GM19238 (cell line): ENCODE results near the gene PNPLA7.

Experiments used
- DNase-seq: peaks from one replicate; pipeline ENCODE4 v3.0.0; 2011; ENCODE audit warnings: low spot score; ENCODE audit not compliant: insufficient read length

Gene PNPLA7

GRCh38 chr9:137436761-137437600, 113.2 kb downstream of the PNPLA7 start:
- no peak for DNase-seq

DNA sequence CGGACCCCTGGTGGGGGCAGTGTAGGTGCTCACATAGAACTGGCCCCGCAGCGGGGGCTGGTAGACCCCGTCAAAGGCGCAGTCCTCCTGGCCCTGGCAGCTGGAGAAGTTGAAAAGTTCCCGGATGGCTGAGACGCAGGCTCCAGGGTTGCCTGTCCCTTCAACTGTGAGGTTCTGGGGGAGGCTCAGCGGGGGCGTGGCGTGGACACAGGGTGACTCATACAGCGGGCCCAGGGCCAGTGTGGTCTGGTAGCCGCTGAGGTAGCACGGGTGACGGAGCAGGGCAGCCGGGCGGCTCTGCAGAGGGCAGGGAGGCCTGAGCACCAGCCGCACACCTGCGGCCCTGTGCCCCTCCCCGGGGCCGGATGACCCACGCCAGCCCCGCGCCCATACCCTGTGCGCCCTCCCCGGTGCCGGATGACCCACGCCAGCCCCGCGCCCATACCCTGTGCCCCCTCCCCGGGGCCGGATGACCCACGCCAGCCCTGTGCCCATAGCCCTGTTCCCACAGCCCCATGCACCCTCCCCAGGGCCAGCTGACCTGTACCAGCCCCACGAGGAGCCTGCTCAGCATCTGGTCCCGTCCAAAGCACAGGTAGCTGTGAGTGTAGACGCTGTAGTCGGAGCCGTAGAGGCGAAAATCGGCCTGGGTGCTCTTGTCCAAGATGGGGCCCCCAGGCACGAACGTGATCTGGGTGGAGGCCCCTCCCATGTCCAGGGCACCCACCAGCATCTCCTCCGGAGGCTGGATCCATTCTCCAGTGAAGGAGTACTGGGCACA, 114.0 kb downstream of the PNPLA7 start:
- DNase-seq, result no peak

GRCh38 chr9:137435381-137435891, 114.8 kb downstream of the PNPLA7 start:
- DNase-seq, result no peak

DNA sequence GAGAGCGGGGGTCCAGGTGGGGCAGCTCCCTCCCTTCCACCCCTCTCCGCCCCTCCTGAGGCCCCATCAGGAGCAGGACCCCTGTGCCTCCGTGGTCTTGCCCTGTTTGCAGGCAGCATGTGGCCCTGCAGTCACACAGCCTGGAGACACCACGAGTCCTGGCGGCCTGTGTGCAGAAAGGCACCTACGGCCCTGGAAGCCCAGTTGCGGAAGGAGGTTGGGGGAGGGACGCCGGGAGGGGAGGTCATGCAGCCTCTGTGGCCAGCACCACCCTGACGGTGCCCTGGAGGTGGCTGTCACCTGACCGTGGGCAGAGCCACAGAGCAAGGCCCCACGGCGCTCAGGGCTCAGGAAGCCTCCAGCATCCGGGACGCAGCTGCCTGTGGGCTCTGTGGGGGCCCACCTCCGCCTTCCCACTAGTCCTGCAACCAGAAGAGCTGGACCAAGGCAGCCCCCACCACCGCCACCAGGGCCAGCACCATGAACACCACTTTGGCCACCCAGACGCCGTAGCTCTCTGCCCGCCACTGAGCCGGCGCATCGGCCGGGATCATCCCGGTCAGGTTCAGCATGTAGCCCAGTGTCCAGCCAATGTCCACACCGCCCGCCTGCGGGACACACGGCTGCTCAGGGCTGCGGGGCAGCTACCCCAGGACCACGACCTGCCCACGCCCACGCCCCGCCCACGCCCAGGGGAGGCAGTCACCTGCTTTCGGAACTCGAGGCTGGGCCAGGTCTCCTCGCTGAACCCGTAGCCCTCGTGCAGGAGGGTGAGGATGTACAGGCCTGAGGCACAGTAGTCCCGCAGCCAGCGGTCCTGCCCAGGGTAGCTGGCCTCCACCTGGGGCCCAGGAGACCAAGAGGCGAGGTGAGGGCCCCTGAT, 115.5 kb downstream of the PNPLA7 start:
- DNase-seq, result no peak

GRCh38 chr9:137433916-137434431, 116.2 kb downstream of the PNPLA7 start:
- no peak for DNase-seq

DNA sequence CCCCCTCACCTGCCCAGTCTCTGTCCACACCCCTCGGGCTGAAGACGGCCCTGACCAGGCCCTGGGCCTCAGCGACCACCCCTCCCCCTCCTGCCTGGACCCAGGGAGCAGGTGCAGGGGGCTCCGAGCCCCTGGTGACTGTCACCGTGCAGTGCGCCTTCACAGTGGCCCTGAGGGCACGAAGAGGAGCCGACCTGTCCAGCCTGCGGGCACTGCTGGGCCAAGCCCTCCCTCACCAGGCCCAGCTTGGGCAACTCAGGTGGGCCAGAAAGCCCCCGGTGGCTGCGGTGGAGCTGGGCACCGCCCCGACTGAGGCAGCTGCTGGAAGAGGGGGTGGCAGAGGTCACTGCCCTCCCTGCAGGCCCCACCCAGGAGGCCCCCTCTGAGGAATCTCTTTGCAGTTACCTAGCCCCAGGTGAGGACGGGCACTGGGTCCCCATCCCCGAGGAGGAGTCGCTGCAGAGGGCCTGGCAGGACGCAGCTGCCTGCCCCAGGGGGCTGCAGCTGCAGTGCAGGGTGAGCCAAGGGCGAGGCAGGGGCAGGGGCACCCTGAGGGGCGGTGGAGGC, 116.8 kb downstream of the PNPLA7 start:
- no peak for DNase-seq

GRCh38 chr9:137432687-137433348, 117.4 kb downstream of the PNPLA7 start:
- DNase-seq, result no peak

DNA sequence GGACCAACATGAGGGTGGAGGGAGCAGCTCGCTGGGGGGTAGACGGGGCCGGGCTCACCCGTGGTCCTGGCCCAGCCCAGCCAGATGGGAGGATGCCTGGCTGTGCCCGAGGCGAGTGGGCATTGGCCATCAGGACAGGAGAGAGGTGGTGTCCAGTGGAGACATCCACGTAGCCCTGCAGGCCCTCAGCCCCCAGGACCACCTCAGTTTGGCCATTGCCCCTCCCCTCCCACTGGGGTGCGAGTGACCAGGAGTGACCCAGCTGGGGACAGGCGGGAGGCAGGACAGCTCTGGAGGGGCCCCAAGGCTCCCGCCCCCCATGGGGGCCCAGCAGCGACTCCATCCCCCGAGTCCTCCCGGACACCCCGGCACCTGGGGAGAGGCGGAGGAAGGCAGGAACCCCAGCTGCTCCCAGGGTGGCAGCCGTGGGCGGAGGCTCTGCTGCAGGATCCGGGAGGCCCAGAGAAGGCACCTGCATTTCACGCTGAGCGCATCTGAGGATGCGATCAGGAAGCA, 118.7 kb downstream of the PNPLA7 start:
- no peak for DNase-seq

DNA sequence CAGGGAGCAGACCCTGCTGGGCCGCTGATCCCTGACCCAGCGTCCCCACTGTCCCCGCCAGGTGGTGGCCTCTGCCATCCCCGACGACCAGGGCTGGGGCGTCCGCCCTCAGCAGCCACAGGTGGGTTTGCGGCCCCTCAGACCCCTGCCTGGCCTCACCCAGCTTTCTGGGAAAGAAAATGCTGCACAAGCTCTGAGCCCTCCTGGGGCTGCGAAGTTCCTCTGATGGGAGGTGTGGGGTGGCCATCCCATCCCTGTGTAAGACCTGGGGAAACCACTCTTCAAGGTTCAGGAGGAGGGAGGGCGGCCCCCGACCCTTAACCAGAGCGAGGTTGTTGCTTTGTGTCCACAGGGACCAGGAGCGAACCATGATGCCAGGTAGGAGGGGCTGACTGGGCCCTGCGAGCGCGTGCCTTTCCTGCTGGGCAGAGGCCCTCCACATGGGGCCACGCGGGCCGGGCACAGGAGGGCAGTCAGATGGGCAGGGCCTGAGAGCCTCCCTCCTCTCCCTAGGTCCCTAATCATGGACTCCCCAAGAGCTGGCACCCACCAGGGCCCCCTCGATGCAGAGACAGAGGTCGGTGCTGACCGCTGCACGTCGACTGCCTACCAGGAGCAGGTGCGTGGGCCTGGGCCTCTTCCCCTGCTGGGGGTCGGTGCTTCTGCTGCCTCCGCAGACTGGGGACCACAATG, 119.3 kb downstream of the PNPLA7 start:
- no peak for DNase-seq

DNA sequence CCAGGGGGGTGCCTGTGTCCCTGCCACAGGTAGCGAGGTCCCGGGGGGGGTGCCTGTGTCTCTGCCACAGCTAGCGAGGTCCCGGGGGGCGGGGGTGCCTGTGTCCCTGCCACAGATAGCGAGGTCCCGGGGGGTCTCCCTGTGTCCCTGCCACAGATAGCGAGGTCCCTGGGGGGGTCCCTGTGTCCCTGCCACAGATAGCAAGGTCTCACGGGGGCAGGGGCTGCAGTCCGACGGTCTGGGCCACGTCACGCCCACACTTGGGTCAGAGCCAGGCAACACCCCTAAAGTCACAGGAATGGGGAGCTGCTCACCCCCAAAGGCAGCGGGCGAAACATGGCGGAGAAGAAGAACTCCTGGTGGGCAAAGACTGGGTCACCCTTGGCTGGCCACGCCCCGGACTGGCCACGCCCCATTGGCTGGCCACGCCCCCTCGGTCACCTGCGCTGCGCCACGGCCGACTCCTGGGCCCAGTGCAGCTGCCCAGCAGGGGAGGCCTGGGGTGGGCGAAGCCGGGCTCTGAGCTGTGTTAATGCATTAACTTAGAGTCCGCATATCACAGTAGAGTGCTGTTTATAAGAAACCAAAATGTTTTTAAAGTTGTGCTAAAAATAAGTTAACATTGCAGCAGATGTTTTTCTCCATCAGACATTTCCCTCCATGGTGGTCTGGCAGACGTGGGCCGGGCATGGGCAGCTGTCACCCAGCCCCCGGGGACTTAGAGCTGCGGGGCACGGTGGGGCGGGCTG, 120.1 kb downstream of the PNPLA7 start:
- no peak for DNase-seq

- no peak for DNase-seq
Measured at GRCh38 chr9:137429546-137429890, 120.7 kb downstream of the PNPLA7 start.

- DNase-seq, result no peak
Measured at GRCh38 chr9:137428841-137429545, 121.2 kb downstream of the PNPLA7 start.

DNA sequence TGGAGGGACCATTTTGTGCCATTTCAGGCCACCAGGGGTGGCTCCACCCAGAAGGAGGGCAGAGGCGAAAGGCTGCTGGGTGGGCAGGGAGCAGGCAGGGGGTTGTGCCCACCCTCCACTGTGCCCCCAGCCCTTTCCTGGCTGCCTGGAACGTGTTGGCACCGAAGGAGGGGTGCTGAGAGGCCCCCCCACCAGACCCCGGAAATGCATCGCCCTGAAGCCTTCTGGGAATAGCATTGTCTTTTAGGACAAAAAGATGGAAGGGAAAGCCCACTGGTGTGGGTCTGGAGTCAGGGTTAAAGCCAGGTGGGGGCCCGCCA, 121.9 kb downstream of the PNPLA7 start:
- DNase-seq, result no peak

GRCh38 chr9:137427454-137428310, 122.5 kb downstream of the PNPLA7 start:
- no peak for DNase-seq

DNA sequence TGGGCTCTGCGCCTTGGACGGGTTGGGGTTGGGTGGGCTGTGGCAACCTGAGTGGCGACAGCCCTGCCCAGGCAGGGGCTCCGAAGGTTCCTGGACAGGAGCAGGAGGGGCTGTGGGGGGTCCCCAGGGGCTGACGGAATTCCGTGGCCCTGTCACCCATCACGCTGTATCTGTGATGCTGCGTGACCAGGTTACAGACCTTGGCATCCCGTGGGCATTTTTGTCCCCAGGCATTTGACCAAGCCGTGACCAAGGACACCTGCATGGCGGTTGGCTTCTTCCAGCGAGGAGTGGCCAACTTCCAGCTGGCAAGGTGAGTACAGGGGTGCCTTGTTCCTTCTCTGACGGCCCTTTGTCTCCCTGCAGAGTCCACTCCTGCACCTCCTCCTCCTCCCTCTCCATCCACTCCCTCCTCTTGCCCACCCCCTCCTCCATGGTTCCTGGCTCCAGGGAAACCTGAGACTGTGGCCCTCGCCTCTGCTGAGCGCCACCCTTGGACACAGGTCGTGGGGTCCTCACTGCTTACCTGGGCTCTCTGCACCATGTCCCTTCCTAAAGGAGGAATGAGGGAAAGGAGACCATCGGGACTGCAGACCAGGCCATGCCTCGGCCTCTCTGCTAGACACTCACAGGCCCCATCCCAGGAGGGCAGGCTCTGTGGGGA, 124.1 kb downstream of the PNPLA7 start:
- no peak for DNase-seq

- no peak for DNase-seq
Measured at GRCh38 chr9:137423514-137424291, 126.5 kb downstream of the PNPLA7 start.
